HEK293 (cell line): ENCODE data around the gene ATP6V1A.

ENCODE experiments used
- ZNF184 ChIP-seq: fragments of 450-650 bp; IDR thresholded peaks from 2 replicates; pipeline ENCODE4 v1.5.1; 2018; ENCODE audit warnings: missing biosample characterization, mild to moderate bottlenecking, missing genetic modification characterization
- ZNF37A ChIP-seq: fragments of 450-650 bp; IDR thresholded peaks from 2 replicates; pipeline ENCODE4 v1.5.1; 2018; ENCODE audit warnings: missing biosample characterization, missing genetic modification characterization
- TF ChIP-seq, protein P1 (sequence below): fragments of 450-650 bp; formaldehyde crosslinking; IDR thresholded peaks from 2 replicates; pipeline ENCODE4 v1.5.1; 2016; ENCODE audit warnings: missing biosample characterization, missing genetic modification characterization

DNA sequence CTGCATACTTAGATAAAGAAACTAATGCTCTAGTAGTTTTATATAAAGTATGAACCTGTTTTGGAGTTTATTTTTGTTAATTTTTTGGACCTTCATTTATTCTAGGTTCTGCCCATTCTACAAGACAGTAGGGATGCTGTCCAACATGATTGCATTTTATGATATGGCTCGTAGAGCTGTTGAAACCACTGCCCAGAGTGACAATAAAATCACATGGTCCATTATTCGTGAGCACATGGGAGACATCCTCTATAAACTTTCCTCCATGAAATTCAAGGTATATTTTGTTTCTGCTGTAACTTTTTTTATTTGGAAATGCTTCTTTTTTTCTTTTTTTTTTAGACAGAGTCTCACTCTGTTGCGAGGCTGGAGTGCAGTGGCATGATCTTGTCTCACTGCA lies 58.4 kb downstream of the ATP6V1A start:
- TF ChIP-seq ZNF37A (tag by site-specific recombination) (no peak), ZNF184 (tag by site-specific recombination) (no peak)
- TF ChIP-seq, protein P1, sequence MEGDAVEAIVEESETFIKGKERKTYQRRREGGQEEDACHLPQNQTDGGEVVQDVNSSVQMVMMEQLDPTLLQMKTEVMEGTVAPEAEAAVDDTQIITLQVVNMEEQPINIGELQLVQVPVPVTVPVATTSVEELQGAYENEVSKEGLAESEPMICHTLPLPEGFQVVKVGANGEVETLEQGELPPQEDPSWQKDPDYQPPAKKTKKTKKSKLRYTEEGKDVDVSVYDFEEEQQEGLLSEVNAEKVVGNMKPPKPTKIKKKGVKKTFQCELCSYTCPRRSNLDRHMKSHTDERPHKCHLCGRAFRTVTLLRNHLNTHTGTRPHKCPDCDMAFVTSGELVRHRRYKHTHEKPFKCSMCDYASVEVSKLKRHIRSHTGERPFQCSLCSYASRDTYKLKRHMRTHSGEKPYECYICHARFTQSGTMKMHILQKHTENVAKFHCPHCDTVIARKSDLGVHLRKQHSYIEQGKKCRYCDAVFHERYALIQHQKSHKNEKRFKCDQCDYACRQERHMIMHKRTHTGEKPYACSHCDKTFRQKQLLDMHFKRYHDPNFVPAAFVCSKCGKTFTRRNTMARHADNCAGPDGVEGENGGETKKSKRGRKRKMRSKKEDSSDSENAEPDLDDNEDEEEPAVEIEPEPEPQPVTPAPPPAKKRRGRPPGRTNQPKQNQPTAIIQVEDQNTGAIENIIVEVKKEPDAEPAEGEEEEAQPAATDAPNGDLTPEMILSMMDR (tag by site-specific recombination): no peak
